Stomach (tissue), 9 donors: ENCODE measurements around the gene ZNF267. TPM values are rescaled to one million over a fixed set of nuclear protein-coding genes. Genes with fewer than 3 reads are reported as not detected.
A peak's percentile ranks its signal among the peaks of the same experiment; 100 is the strongest.

Experiments used
- DNase-seq, 2 donors: peaks; one replicate each; pipeline versions ENCODE4 v3.0.0 to v3.0.0-alpha.2; 2013 to 2019
- H3K27ac ChIP-seq, 5 donors: fragments of 200-600 bp in 4 of 5; sonication (generic) in 4 of 5; one replicate each; pipeline ENCODE4 v1.5.1; 2013 to 2019; ENCODE audit warnings: mild to moderate bottlenecking in 1 of 5, moderate library complexity in 1 of 5
- H3K27me3 ChIP-seq, 3 donors: fragments of 200-600 bp; sonication (generic); one replicate each; pipeline ENCODE4 v1.5.1; 2017 to 2019; ENCODE audit warnings: mixed run types in 1 of 3
- H3K36me3 ChIP-seq, 4 donors: fragments of 200-600 bp; sonication (generic); 1 replicate in 3 of 4; 2 replicates in 1 of 4; pipeline ENCODE4 v1.5.1; 2016 to 2019
- H3K4me1 ChIP-seq, 4 donors: fragments of 200-600 bp; sonication (generic); one replicate each; pipeline ENCODE4 v1.5.1; 2016 to 2019
- H3K4me3 ChIP-seq, 4 donors: fragments of 200-600 bp; sonication (generic) in 3 of 4; one replicate each; pipeline ENCODE4 v1.5.1; 2016 to 2019; ENCODE audit warnings: mild to moderate bottlenecking in 1 of 4
- H3K9me3 ChIP-seq, 4 donors: fragments of 200-600 bp; sonication (generic); one replicate each; pipeline ENCODE4 v1.5.1; 2016 to 2019
- CTCF ChIP-seq, 7 experiments: fragments of 450-650 bp in 4 of 7; fragments of 200-600 bp in 3 of 7; sonication (generic) in 3 of 7; IDR thresholded peaks; one replicate each; pipeline ENCODE4 v1.5.1; 2016 to 2019; ENCODE audit warnings: antibody characterized with exemption in 7 of 7, control low read depth in 2 of 7, mild to moderate bottlenecking in 1 of 7
- EP300 ChIP-seq: sonication (generic); formaldehyde crosslinking; IDR thresholded peaks from one replicate; pipeline ENCODE4 v1.6.1; 2017; ENCODE audit warnings: antibody characterized with exemption
- POLR2A ChIP-seq, 4 donors: fragments of 450-650 bp; IDR thresholded peaks; one replicate each; pipeline ENCODE4 v1.6.1; 2016; ENCODE audit warnings: antibody characterized with exemption in 4 of 4, control low read depth in 2 of 4, mild to moderate bottlenecking in 1 of 4, moderate library complexity in 1 of 4
- POLR2AphosphoS5 ChIP-seq, 3 donors: sonication (generic); formaldehyde crosslinking; IDR thresholded peaks; one replicate each; pipeline ENCODE4 v1.6.1; 2016; ENCODE audit warnings: antibody characterized with exemption in 3 of 3
- WGBS, 5 donors: extraction: QIAGEN DNeasy Blood & Tissue Kit in 3 of 5; methylation state at CpG; one replicate each; pipeline versions ENCODE4 v1.1.5 to v1.1.7; 2013 to 2018; 5-methylcytosine and 5-hydroxymethylcytosine counted together
- intact Hi-C: fragments of 100-400 bp; cut with DNase I; formaldehyde crosslinking; loops from one replicate; pipeline ENCODE4 v1.15.1; 2023; ENCODE audit warnings: low total_unique reads
- polyA plus RNA-seq, 3 donors: library from polyadenylated mRNA; stranded (reverse); fragments of 200-250 nt; gene quantifications; one replicate each; pipeline ENCODE4 v1.2.3, GENCODE V29; 2013
- total RNA-seq, 5 donors: library from RNA; depleted of rRNA; stranded (reverse); fragments of >200 nt; gene quantifications; one replicate each; pipeline versions ENCODE4 v1.1.0 to v1.2.3, GENCODE V29; 2014 to 2016
- donor health status: healthy with polysubstance abuse.
- donor health status: Bipolar disorder and iron deficiency.
- donor health status: healthy.

ZNF267 gene
- total and polyA plus RNA-seq, 8 donors: 3.5 to 30.3 (median 13.2) TPM

DNA sequence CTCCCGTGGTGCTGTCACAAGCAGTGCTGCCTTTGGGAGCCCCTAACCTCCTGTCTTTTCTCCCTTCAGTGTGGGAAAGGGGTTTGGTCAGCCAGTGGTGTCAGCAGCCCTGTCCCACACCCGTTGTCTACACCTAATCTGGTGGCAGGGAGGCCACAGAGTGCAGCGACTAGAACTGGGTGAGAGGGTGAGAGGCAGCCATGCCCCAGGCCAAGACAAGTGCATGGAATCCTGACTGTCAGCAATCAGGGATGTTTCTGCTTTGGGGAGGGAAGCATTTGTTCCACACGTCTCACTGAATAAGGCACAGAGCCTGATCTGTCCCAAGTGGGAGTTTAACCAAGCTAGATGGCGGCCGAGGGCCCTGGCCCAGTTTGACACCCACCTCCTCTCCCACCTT is 1.4 kb upstream of the ZNF267 start:
- Histone ChIP-seq H3K36me3 (no peaks in the 10 kb centered on the region), H3K9me3 (no peaks in the 10 kb centered on the region), H3K4me1 (peaks cover 23 to 43% (median 39%) of the 10 kb centered on the region in 4 donors), H3K4me3 (no peak overlapping the region), H3K27ac (no peak overlapping the region), H3K27me3 (no peaks in the 10 kb centered on the region)
- 80 to 89% (median 80%) methylated on average over 6 of the region's 6 CpGs for WGBS, 5 donors
- intact Hi-C loops: no loop called here
- no peak for TF ChIP-seq EP300
- TF ChIP-seq CTCF (IDR thresholded peaks at IDR 0.05): no peak
- no peak for TF ChIP-seq POLR2A (IDR thresholded peaks at IDR 0.05)
- no peak for TF ChIP-seq POLR2AphosphoS5 (IDR thresholded peaks at IDR 0.05)
- DNase-seq: no peak

- no peaks in the 10 kb centered on the region for H3K27me3 ChIP-seq
- peaks cover 0 to 5% (median 2%) of the 10 kb centered on the region in 4 donors for H3K36me3 ChIP-seq
- DNase-seq: peak in 1 of 2 donors; percentile 89
- 3 to 6% (median 5%) methylated on average over 14 of the region's 14 CpGs for WGBS, 5 donors
- H3K4me1 ChIP-seq: peaks cover 36 to 58% (median 54%) of the 10 kb centered on the region in 4 donors
- TF ChIP-seq POLR2AphosphoS5 (IDR thresholded peaks at IDR 0.05): no peak
- TF ChIP-seq CTCF (IDR thresholded peaks at IDR 0.05): no peak
- no peak for TF ChIP-seq POLR2A (IDR thresholded peaks at IDR 0.05)
- TF ChIP-seq EP300: no peak
- intact Hi-C loops: no loop called here
- peak overlapping the region; percentile 87 to 94 (median 94) for H3K27ac ChIP-seq
- H3K4me3 ChIP-seq: peak overlapping the region; percentile 64 to 99 (median 92)
- no peaks in the 10 kb centered on the region for H3K9me3 ChIP-seq
These were observed 932 bp downstream of the ZNF267 start for GRCh38 chr16:31874366-31875111.

DNA sequence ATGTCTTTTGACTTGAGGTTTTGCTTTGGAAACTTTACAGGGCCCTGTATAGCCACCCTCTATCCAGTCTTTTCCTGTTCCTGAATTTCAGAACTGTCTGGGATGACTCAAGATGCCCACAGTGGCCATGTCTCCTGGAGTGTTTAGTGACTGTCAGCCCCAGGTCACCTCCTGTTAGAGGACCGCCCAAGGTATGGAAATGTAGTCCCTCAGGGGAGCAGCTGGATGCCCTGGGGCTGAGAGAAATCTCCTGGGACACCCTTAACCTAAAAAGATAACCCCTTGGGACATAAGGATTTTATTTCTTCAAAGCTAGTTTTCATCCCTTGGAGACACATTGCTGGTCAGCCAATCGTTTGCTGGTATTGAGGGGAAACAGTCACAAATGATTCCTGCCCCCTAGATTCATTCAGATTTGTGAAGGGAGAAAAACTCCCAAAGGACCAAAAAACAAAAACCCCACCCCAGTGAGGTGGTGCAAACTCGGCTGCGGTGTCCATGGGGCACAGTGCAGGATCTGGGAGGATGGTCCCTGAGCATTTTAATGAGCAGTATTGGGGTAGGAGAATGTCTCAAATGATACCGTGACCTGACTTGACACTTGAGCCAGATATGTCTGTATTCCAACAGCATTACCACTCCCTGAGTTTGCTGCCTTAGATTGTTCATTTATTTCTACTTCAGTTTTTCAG is 1.7 kb downstream of the ZNF267 start:
- no peak for TF ChIP-seq POLR2A (IDR thresholded peaks at IDR 0.05)
- TF ChIP-seq POLR2AphosphoS5 (IDR thresholded peaks at IDR 0.05): no peak
- no peak for TF ChIP-seq EP300
- TF ChIP-seq CTCF (IDR thresholded peaks at IDR 0.05): no peak
- H3K27me3 ChIP-seq: no peaks in the 10 kb centered on the region

DNA sequence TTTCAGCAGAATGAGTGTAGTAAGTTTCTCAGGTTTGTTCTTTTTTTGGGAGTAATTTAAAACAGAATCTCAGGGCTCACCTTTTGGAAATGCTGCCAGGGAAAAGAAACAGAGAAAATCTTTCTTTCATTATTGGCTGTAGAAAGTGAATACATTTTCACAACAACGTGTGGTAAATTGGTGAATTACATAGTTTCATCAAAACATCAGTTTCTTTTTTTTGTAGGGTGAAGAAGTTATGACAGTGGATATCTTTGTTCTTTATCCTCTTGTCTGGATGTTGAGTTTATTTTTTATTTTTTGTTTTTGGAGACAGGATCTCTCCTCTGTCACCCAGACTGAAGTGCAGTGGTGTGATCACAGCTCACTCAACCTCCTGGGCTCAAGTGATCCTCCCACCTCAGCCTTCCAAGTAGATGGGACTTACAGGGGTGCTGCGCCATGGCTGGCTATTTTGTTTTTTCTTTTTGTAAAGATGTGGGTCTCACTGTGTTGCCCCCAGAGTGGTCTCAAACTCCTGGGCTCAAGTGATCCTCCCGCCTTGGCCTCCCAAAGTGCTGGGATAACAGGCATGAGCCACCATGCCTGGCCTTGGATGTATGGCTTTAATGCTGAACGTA is 2.4 kb downstream of the ZNF267 start:
- TF ChIP-seq EP300 (no peak), CTCF (IDR thresholded peaks at IDR 0.05) (no peak), POLR2A (IDR thresholded peaks at IDR 0.05) (no peak), POLR2AphosphoS5 (IDR thresholded peaks at IDR 0.05) (no peak)
- WGBS, 5 donors: 64 to 74% (median 69%) methylated on average over 4 of the region's 4 CpGs
- H3K9me3 ChIP-seq: no peaks in the 10 kb centered on the region
- peak overlapping the region in 1 of 4 donors; percentile 85 for H3K4me3 ChIP-seq
- no peaks in the 10 kb centered on the region for H3K27me3 ChIP-seq
- peaks cover 0 to 5% (median 2%) of the 10 kb centered on the region in 4 donors for H3K36me3 ChIP-seq
- DNase-seq: no peak
- H3K4me1 ChIP-seq: peaks cover 49 to 73% (median 69%) of the 10 kb centered on the region in 4 donors
- peak overlapping the region in 2 of 5 donors; percentile 52 to 73 for H3K27ac ChIP-seq
- intact Hi-C loops: no loop called here

More for the DNA sequence above, 1.7 kb downstream of the ZNF267 start:
- H3K9me3 ChIP-seq: no peaks in the 10 kb centered on the region
- H3K27ac ChIP-seq: peak overlapping the region in 4 of 5 donors; percentile 91 to 94 (median 94)
- peak in 1 of 2 donors; percentile 12 for DNase-seq
- WGBS, 5 donors: 58 to 70% (median 66%) methylated on average over 5 of the region's 5 CpGs
- peaks cover 42 to 65% (median 61%) of the 10 kb centered on the region in 4 donors for H3K4me1 ChIP-seq
- H3K36me3 ChIP-seq: peaks cover 0 to 5% (median 2%) of the 10 kb centered on the region in 4 donors
- H3K4me3 ChIP-seq: peak overlapping the region in 3 of 4 donors; percentile 64 to 99 (median 85)
- intact Hi-C loops: no loop called here
